Brain microvascular endothelial cell (primary cell): ENCODE data around the gene LMAN2.
"Not testable (repeated sequence)": the region's sequence is repeated elsewhere in the genome, so short reads cannot be mapped to it uniquely, and the experiment has no call there.

Experiments used
- DNase-seq: peaks from one replicate; pipeline ENCODE4 v3.0.0-alpha.2; 2020
- H3K27ac ChIP-seq: fragments of 250-450 bp; sonication (Bioruptor Pico); 2 replicates; pipeline ENCODE4 v1.5.1; 2020; ENCODE audit warnings: mild to moderate bottlenecking, moderate library complexity
- H3K27me3 ChIP-seq: fragments of 250-450 bp; sonication (Bioruptor Pico); replicated peaks from 2 replicates; pipeline ENCODE4 v1.5.1; 2020; ENCODE audit warnings: mild to moderate bottlenecking
- H3K36me3 ChIP-seq: fragments of 250-450 bp; sonication (Bioruptor Pico); replicated peaks from 2 replicates; pipeline ENCODE4 v1.5.1; 2020; ENCODE audit warnings: mild to moderate bottlenecking
- H3K4me3 ChIP-seq: 2 replicates; pipeline ENCODE4 v1.5.1; 2011; ENCODE audit warnings: low read depth, mild to moderate bottlenecking, control low read depth, low read length, moderate library complexity
- in situ Hi-C: cut with HindIII; loops from 2 replicates; pipeline ENCODE4 v1.10.0; 2017; ENCODE audit warnings: low sequenced_read_pairs, low pct_ligation_motif_present
- TF ChIP-seq, protein P1 (sequence below): IDR thresholded peaks from 2 replicates; pipeline ENCODE4 v1.5.1; 2011; ENCODE audit warnings: low read depth, mild to moderate bottlenecking, moderate library complexity, low read length, control low read depth, inconsistent platforms; ENCODE audit errors: missing control alignments

Gene LMAN2

DNA sequence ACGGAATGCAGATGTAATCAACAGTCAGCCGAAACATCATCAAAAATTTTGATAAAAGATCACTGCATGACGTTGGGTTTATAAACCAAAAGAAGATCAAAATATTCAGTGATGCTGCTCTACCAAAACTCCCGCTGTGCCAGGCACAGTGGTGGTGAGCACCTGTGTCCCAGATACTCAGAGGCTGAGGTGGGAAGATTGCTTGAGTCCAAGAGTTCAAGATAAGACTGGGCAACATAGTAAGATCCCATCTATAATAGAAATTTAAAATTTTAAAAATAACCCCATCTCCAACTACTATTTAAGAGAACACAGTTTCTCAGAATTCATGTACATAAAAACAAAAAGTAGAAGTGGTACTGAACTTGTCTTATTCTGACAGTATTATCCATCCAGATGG is 3.8 kb downstream of the LMAN2 start:
- no peak overlapping the region for H3K27ac ChIP-seq
- DNase-seq: no peak
- peaks cover 4% of the 10 kb centered on the region for H3K36me3 ChIP-seq
- H3K4me3 ChIP-seq: no peak overlapping the region
- in situ Hi-C loops: no loop called here
- TF ChIP-seq, protein P1, sequence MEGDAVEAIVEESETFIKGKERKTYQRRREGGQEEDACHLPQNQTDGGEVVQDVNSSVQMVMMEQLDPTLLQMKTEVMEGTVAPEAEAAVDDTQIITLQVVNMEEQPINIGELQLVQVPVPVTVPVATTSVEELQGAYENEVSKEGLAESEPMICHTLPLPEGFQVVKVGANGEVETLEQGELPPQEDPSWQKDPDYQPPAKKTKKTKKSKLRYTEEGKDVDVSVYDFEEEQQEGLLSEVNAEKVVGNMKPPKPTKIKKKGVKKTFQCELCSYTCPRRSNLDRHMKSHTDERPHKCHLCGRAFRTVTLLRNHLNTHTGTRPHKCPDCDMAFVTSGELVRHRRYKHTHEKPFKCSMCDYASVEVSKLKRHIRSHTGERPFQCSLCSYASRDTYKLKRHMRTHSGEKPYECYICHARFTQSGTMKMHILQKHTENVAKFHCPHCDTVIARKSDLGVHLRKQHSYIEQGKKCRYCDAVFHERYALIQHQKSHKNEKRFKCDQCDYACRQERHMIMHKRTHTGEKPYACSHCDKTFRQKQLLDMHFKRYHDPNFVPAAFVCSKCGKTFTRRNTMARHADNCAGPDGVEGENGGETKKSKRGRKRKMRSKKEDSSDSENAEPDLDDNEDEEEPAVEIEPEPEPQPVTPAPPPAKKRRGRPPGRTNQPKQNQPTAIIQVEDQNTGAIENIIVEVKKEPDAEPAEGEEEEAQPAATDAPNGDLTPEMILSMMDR: no peak
- H3K27me3 ChIP-seq: no peaks in the 10 kb centered on the region

- Histone ChIP-seq H3K4me3 (no peak overlapping the region), H3K36me3 (peaks cover 4% of the 10 kb centered on the region), H3K27ac (no peak overlapping the region), H3K27me3 (no peaks in the 10 kb centered on the region)
- in situ Hi-C loops: no loop called here
- TF ChIP-seq, protein P1: no peak
- no peak for DNase-seq
Observed at GRCh38 chr5:177346820-177347219, 4.6 kb downstream of the LMAN2 start.

- TF ChIP-seq, protein P1: no peak
- in situ Hi-C loops: no loop called here
- no peak overlapping the region for H3K27ac ChIP-seq
- peaks cover 4% of the 10 kb centered on the region for H3K36me3 ChIP-seq
- DNase-seq: no peak
- no peaks in the 10 kb centered on the region for H3K27me3 ChIP-seq
- H3K4me3 ChIP-seq: no peak overlapping the region
Observed at GRCh38 chr5:177344891-177345290, 6.6 kb downstream of the LMAN2 start.

DNA sequence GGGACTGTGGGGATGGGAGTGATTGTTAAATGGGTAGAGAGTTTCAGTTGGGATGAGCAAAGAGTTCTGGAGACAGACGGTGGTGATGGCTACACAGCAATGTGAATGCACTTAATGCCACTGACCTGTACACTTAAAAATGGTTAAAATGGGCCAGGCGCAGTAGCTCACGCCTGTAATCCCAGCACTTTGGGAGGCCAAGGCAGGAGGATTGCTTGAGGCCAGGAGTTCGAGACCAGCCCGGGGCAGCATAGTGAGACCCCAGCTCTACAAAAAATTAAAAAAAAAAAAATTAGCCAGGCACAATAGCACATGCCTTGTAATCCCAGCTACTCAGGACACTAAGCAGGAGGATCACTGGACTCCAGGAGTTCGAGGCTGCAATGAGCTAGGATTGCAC is 7.7 kb downstream of the LMAN2 start:
- TF ChIP-seq, protein P1: no peak
- no peaks in the 10 kb centered on the region for H3K27me3 ChIP-seq
- H3K36me3 ChIP-seq: peaks cover 4% of the 10 kb centered on the region
- in situ Hi-C loops: no loop called here
- H3K27ac ChIP-seq: no peak overlapping the region
- no peak for DNase-seq
- H3K4me3 ChIP-seq: no peak overlapping the region

- DNase-seq, H3K27ac ChIP-seq, in situ Hi-C loops, H3K4me3 ChIP-seq, H3K27me3 ChIP-seq, H3K36me3 ChIP-seq: not testable (repeated sequence)
Observed at GRCh38 chr5:177343000-177343399, 8.5 kb downstream of the LMAN2 start.

GRCh38 chr5:177339107-177339638 is 12.3 kb downstream of the LMAN2 start:
- in situ Hi-C loops: no loop called here
- TF ChIP-seq, protein P1: no peak
- Histone ChIP-seq H3K27ac (no peak overlapping the region), H3K4me3 (no peak overlapping the region), H3K27me3 (no peaks in the 10 kb centered on the region), H3K36me3 (peaks cover 32% of the 10 kb centered on the region)
- no peak for DNase-seq
